OCI-LY7 (cell line): ENCODE measurements around the gene SLIT3.

Experiments
- CTCF ChIP-seq: fragments of 200-600 bp; sonication (generic); conservative IDR thresholded peaks from 2 replicates; pipeline ENCODE4 v1.5.1; 2014; ENCODE audit warnings: mild to moderate bottlenecking, antibody characterized with exemption, low read length, moderate library complexity, mixed read lengths
- EZH2phosphoT487 ChIP-seq: fragments of 200-600 bp; sonication (generic); IDR thresholded peaks from 2 replicates; pipeline ENCODE4 v1.6.1; 2018; ENCODE audit warnings: low read depth, borderline replicate concordance, mild to moderate bottlenecking, mixed run types, antibody characterized with exemption, low read length, moderate library complexity, mixed read lengths

- TF ChIP-seq CTCF (no peak), EZH2phosphoT487 (no peak)
Measured at GRCh38 chr5:169051351-169051750, 249.6 kb downstream of the SLIT3 start.
